Stimulated activated CD8-positive, alpha-beta memory T cell treated with anti-CD3 and anti-CD28 coated beads, Interleukin-15, amount 100 ng/mL, for 48 hours (primary cell): Measurements from ENCODE around the gene CRTAC1.

Experiments
- DNase-seq, 2 donors: peaks; one replicate each; pipeline ENCODE4 v3.0.0-alpha.2; 2020; ENCODE audit warnings: low read depth in 2 of 2

CRTAC1 gene

DNA sequence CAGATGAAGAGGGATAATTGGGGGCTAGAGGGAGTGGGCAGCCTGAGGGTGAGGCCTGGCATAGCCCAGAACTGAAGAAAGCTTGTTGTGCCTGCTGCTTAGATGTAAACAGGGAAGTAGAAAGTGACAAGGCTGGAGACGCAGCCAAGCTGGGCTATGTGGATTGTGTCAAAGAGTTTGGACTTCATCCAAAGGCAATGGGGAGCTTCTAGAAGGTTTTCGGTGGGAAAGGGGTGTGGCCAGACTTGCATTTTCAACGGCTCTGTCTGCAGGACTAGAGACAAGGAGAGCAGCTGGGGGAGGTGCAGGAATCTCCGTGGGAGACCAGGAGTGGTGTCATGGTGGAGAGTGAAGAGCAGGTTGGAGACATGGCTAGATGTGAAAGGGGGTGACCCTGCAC lies 132.0 kb downstream of the CRTAC1 start:
- no peak for DNase-seq

- DNase-seq = no peak
Observed at GRCh38 chr10:97896756-97897358, 133.6 kb downstream of the CRTAC1 start.

DNA sequence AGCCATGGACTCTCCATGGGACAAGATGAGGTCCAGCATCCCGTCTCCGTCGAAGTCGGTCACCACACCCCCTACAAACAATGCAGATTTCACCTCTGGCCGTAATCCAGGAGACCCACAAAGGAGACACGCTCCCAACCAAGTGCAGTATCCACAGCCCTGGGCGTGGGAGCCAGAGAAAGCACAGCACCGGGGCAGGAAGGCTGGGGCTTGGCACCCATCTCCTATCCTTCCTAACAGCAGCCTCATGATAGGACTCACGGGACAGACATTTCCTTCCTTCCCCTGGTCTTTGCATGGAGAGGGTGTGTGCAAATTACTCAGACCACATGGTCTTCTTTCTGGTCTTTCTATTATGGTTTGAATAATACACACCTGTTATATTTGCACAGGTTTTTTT lies 134.5 kb downstream of the CRTAC1 start:
- DNase-seq = no peak

DNA sequence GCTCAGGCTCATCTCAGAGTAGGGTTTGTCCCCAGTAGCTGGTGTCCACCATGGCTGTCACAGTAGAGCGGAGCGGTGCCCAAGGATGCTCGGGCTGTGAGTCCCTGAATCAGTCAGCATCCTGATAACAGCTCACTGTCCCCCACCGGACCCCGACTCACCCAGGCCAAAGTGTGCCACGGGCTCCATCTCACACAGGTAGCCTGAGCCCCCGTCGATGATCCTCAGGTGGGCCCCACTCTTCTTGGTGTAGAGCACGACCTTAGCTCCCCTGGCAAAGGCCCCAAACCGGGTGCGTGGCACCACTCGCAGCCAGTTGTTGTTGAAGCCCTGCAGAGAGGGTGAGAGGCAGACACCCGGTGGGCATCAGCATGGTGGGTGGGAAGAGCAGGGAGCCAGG lies 135.3 kb downstream of the CRTAC1 start:
- no peak for DNase-seq

GRCh38 chr10:97894092-97894491 lies 136.3 kb downstream of the CRTAC1 start:
- no peak for DNase-seq

DNA sequence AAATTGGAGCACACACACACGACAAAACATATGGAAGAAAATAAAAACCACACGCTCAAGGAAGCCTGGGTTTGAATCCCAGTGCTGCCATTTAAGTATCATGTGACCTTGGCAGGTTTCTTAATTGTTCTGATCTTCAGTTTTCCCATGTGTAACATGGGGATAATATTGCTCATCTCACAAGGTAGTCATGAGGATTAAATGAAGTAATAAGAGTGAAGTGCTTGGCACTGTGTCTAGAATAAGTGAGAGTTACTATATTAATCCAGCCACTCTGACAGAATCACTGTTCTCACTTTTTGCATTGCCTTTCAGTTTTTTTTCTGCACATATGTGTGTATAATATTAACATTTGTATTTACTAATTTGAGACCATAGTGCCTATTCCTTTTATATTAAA lies 137.5 kb downstream of the CRTAC1 start:
- DNase-seq = no peak

DNA sequence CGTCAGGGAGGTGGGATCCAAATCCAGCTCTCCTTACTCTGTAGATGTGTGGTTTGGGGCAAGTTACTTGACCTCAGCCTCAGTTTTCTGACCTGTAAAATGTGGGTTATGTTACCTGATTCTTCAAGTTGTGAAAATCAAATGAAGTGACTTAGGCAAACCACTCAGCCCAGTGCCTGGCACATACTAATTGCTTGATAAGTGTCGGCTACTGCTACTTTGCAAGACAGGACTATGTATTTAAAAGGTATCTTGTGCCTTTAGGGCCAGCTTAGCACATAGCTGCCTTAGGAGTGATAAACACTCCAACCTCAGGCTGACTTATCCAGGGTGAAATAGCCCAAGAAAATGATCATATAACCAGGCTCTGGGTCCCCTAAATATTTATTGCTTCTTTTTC lies 137.9 kb downstream of the CRTAC1 start:
- no peak for DNase-seq

GRCh38 chr10:97891497-97892167 lies 138.8 kb downstream of the CRTAC1 start:
- DNase-seq = no peak

DNA sequence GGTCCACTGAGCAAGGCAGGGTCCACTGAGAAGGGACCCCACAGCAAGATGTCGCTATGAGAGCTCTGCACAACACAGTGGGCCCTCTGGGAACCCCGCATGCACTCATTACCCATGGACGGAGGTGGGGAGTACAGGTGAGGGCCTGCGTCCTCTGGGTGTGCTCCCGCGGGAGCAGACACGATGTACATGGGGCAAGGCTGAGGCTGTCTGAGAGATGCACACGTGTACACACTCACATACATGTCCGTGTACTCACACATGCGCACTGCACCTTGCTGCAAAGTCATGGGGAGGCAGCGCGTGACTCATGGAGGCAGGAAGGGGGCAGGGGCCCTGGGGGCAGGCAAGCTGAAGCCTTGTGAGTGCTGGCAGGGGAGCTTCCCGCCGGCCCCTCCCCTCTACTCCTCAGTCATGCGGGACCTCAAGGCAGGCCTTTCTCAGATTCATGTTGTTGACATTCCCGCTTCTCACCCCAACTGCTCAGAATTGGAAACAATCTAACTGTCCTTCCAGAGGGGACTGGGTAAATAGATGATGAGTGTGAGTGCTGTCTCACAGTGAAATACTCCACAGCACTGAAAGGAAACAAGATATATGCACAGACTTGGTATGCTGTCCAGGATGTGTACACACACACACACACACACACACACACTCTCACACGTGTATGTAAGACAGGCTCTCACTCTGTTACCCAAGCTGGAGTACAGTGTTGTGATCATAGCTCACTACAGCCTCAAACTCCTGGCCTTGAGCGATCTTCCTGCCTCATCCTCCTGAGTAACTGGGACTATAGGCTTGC lies 140.8 kb downstream of the CRTAC1 start:
- no peak for DNase-seq

GRCh38 chr10:97888641-97889262 lies 141.7 kb downstream of the CRTAC1 start:
- no peak for DNase-seq

GRCh38 chr10:97888134-97888533 lies 142.3 kb downstream of the CRTAC1 start:
- DNase-seq = no peak

DNA sequence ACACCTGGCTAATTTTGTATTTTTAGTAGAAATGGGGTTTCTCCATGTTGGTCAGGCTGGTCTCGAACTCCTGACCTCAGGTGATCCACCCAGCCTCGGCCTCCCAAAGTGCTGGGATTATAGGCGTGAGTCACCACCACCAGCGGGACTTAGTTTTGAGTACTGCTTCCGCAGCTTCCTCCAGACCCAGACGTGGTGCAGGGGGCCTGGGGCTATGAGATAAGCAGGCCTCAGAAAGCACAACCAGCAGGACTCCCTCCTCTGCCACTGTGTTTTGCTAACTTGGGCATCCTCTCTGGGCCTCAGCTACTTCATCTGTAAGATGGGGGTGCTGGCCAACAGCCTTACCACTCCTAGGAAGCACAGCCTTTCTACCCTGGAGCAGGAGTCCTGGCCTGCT lies 143.0 kb downstream of the CRTAC1 start:
- no peak for DNase-seq

GRCh38 chr10:97886286-97886685 lies 144.1 kb downstream of the CRTAC1 start:
- DNase-seq = no peak

DNA sequence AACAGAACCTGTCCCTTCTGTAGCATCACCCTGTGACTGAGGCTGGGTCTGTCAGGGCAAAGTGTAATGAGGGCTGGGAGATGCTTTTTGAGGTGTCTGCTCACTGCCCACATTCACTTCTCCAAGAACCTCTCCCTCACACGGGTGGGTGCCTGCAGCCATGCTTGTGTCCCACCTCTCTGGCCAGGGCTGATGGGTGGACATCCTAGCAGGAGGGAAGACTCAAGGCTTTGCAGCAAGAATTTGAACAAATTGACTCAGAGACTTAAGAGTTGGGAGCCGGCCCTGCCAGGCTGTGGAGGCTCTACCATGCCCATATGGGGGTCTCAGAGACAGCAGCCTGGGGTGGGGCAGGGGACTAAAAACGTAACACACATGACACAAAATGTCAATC lies 147.3 kb downstream of the CRTAC1 start:
- DNase-seq = no peak

- no peak for DNase-seq
Observed at GRCh38 chr10:97882142-97883091, 148.0 kb downstream of the CRTAC1 start.

DNA sequence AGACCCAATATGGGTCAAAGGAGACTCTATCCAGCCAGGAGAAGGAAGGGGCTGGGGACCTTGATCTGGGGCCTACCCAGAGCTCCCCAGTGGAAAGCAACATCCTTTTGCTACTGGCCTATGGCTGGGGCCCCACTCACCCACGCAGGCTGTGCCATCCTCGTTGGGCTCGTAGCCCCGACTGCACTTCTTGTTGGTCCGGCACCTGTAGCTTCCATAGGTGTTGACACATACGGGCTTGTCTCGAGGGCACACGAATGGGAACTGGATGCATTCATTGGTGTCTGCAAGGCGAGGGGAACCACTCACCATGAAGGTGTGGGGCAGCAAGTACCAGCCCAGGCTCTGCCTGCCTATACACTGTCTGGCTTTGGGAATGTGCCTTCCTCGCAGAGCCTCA lies 150.3 kb downstream of the CRTAC1 start:
- no peak for DNase-seq

DNA sequence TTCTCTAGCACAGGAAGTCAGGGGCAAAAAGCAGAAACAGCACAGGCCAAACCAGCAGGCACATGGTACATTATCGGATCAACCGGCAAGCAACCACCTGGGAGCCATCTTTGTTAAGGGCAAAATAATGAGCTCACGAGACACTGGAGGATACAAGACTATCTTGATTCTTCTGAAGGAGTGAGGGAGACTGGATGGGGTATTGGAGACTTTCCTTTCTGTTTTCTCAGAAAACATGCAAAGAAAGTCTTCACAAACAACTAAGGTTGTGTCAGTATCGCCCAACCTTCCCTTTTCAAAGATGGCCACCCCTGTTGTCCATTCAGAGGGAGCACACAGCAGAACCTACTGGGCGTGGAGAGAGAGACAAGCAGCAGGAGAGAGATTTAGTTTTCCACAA lies 151.2 kb downstream of the CRTAC1 start:
- DNase-seq = no peak

GRCh38 chr10:97876402-97876801 lies 154.0 kb downstream of the CRTAC1 start:
- no peak for DNase-seq

DNA sequence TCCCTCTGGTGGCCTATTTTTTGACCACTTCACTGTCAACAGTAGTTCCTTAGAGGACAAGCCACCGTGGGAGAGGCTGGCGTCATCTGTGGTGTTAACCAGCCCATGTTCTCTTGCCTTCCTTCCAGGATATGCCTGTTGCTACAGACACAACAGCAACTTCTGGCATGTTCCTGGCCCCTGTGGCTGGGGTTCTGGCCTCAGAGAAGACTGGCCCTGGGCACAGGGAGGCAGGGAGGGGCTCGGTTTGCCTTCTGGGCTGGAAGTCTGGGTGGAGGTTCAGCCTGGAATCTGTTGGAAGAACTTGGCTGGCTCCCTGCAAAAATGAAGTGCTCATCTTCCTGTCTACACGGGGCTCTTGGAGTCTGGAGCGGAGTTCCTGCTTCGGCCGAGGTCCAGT lies 155.0 kb downstream of the CRTAC1 start:
- no peak for DNase-seq

DNA sequence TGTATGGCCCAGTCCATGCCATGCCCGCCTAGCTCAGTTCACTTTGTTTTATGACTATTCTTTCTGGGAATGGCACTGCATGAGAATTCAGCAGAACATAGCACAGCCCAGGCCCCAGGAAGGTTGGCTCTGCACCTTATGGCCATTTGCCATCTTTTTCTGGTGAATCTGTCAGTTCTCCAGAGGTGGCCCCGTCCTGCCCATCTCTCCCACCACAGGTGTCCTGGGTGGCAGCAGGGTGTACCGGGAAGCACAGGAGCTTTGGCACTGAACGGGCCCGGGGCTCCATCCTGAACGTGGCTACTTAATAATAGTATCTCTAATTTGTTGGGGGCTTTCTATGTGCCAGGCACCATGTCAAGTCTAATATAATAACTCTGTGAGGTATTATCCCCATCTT lies 156.1 kb downstream of the CRTAC1 start:
- DNase-seq = no peak

- no peak for DNase-seq
Observed at GRCh38 chr10:97873569-97873968, 156.9 kb downstream of the CRTAC1 start.

DNA sequence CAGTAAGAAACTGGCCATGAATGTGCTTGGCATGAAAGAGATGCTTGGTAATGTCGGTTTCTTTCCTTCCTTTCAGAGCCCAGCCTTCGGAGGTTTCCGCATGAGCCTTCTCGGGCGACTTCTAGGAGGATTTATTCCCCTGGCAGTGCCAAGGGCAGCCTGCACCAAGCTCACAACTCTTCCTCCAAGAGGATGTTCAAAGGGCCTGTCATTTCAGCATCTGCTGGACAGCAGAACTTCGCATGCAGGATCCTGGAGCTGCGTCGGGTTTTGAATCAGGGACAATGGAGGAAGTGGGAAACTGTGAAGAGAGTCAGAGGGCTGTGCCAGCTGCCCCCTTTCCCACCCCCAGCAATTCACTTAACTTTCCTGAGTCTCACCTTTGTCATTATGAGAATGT lies 159.4 kb downstream of the CRTAC1 start:
- DNase-seq = no peak
